NCI-H524 treated with DMSO at 0.1 percent for 48 hours (cell line): Measurements from ENCODE around the gene INTS15.

Source experiments
- DNase-seq: peaks from one replicate; lab custom pipeline; 2025; lab: John Stamatoyannopoulos, UW

INTS15 gene

GRCh38 chr7:6642861-6643640, 53.2 kb downstream of the INTS15 start:
- no peak for DNase-seq

GRCh38 chr7:6643915-6644625, 54.2 kb downstream of the INTS15 start:
- DNase-seq = no peak

GRCh38 chr7:6644728-6645127, 54.9 kb downstream of the INTS15 start:
- DNase-seq = no peak

GRCh38 chr7:6646465-6646864, 56.6 kb downstream of the INTS15 start:
- DNase-seq = no peak

GRCh38 chr7:6647080-6647479, 57.3 kb downstream of the INTS15 start:
- DNase-seq = no peak

- no peak for DNase-seq
These were observed 57.7 kb downstream of the INTS15 start for GRCh38 chr7:6647541-6647940.

- no peak for DNase-seq
These were observed 58.4 kb downstream of the INTS15 start for GRCh38 chr7:6648066-6648814.

GRCh38 chr7:6648815-6649104, 58.9 kb downstream of the INTS15 start:
- no peak for DNase-seq

- no peak for DNase-seq
These were observed 59.6 kb downstream of the INTS15 start for GRCh38 chr7:6649241-6649961.

GRCh38 chr7:6650086-6650485, 60.3 kb downstream of the INTS15 start:
- no peak for DNase-seq

GRCh38 chr7:6650521-6651011, 60.7 kb downstream of the INTS15 start:
- DNase-seq = no peak

- DNase-seq = no peak
These were observed 62.1 kb downstream of the INTS15 start for GRCh38 chr7:6651851-6652445.

GRCh38 chr7:6652446-6653011, 62.7 kb downstream of the INTS15 start:
- DNase-seq = no peak

GRCh38 chr7:6653071-6654003, 63.5 kb downstream of the INTS15 start:
- DNase-seq = no peak

- DNase-seq = no peak
These were observed 64.5 kb downstream of the INTS15 start for GRCh38 chr7:6654113-6654841.

GRCh38 chr7:6654842-6655610, 65.2 kb downstream of the INTS15 start:
- DNase-seq = no peak

GRCh38 chr7:6655636-6656385, 66.0 kb downstream of the INTS15 start:
- DNase-seq = no peak

- DNase-seq = no peak
These were observed 66.6 kb downstream of the INTS15 start for GRCh38 chr7:6656413-6656812.
